H1 (cell line): ENCODE measurements around the gene PTPRD. TPM values are rescaled to one million over a fixed set of nuclear protein-coding genes. Genes with fewer than 3 reads are reported as not detected.

Experiments used
- BACH1 ChIP-seq: IDR thresholded peaks from 2 replicates; pipeline ENCODE4 v1.6.1; 2012; ENCODE audit warnings: low read length, improper control_type of control experiment
- CREB1 ChIP-seq: IDR thresholded peaks from 2 replicates; pipeline ENCODE4 v1.6.1; 2012; ENCODE audit warnings: inconsistent platforms
- MAFK ChIP-seq: IDR thresholded peaks from 2 replicates; pipeline ENCODE4 v1.6.1; 2012; ENCODE audit warnings: low read depth, mild to moderate bottlenecking, improper control_type of control experiment, low read length
- NANOG ChIP-seq: IDR thresholded peaks from 2 replicates; pipeline ENCODE4 v1.6.1; 2011; ENCODE audit warnings: low read length, low read depth, mild to moderate bottlenecking, inconsistent platforms; ENCODE audit not compliant: insufficient read depth, poor library complexity, severe bottlenecking
- PHF8 ChIP-seq: fragments of 200-600 bp; sonication (generic); conservative IDR thresholded peaks from 2 replicates; pipeline ENCODE4 v1.7.1; 2012; ENCODE audit warnings: low read depth, mild to moderate bottlenecking, inconsistent platforms, low read length, moderate library complexity
- RXRA ChIP-seq: IDR thresholded peaks from 2 replicates; pipeline ENCODE4 v1.6.1; 2011; ENCODE audit warnings: low read depth, mild to moderate bottlenecking, low read length, moderate library complexity; ENCODE audit not compliant: insufficient read depth
- polyA plus RNA-seq, 7 experiments: library from polyadenylated mRNA; depleted of rRNA in 3 of 7; stranded (reverse) in 5 of 7; unstranded in 2 of 7; fragments of >200 nt in 5 of 7; fragments of 200-250 nt in 2 of 7; gene quantifications; 1 replicate in 5 of 7; 2 replicates in 1 of 7; 4 replicates in 1 of 7; pipeline versions ENCODE4 v1.2.1 to v1.2.3, GENCODE V29; 2011 to 2013; ENCODE audit warnings: missing spikeins in 2 of 7, mixed read lengths in 2 of 7
- total RNA-seq: library from RNA; stranded (reverse); fragmentation: NEBNext Ultra II Directional; extraction: Animal tissue kit (Norgen Biotek cat#: 25700); gene quantifications from 2 replicates; pipeline ENCODE4 v1.2.1, GENCODE V29; 2021

Gene PTPRD
- total and polyA plus RNA-seq, 2 of the 8 experiments (the other 6 are each of a cell fraction or from before 2014, with no cell fraction given): 17.2 to 77.0 TPM

DNA sequence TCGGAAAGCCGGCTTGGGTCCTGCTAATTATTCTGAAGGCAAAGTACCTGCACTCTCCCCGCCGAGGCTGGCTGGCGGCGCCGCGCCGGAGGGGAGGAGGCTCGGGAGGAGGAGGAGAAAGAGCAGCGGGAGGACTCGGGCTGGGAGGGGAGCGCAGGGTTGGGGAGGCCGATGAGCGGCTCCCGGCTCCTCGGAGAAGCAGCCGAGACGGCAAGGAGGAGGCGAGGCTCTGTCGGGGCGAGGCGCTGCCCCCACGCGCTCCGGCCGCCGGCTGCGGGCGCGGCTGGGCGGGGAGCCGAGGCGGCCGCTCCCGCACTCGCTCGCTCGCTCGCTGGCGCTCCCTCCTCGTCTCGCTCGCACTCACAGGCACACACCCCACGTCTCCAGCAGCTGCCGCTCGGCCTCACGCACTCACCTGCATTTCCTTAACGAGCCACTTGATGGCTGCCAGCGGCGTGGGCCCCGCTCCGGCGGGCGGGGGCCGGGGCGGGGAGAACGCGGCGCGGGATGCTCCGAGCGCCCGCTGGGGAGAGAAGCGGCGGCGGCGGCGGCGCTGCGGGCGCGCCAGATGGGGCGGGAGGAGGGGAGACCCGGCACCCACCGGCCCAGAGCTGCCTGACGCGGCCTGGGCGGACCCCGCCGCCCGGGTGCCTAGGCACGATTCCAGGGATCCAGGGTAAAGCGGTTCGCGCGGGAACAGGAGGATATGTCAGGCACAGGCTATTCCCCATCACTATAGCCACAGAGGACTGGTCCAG lies at the start of gene PTPRD (continued):
- TF ChIP-seq MAFK (no peak), PHF8 (peak; percentile 42; the same call in 1 of the 2 replicates), NANOG (peak; percentile 61), BACH1 (peak; percentile 49; the same call in 1 of the 2 replicates), RXRA (no peak), CREB1 (no peak)
- TF ChIP-seq, all 59 proteins: peak for 15
